Common myeloid progenitor, CD34-positive (primary cell): Measurements from ENCODE around the gene BICD2.

Source experiments
- CTCF ChIA-PET: fragments of 350-600 bp; sonication (Branson Sonifier 250); formaldehyde crosslinking; loops from one replicate; lab custom pipeline; 2021; ENCODE audit warnings: antibody characterized with exemption; lab: Charles Lee
- POLR2A ChIA-PET: fragments of 350-600 bp; sonication (Branson Sonifier 250); formaldehyde crosslinking; loops from one replicate; lab custom pipeline; 2021; ENCODE audit warnings: antibody characterized with exemption; lab: Charles Lee
- DNase-seq, 3 donors: peaks; one replicate each; pipeline versions ENCODE4 v3.0.0 to v3.0.0-alpha.2; 2013
- H3K27ac ChIP-seq, 2 experiments: 1 replicate in 1 of 2; 2 replicates in 1 of 2; pipeline ENCODE4 v1.7.0; 2013; ENCODE audit warnings: inconsistent platforms in 2 of 2, low read length in 2 of 2, mild to moderate bottlenecking in 2 of 2, low read depth in 1 of 2, moderate library complexity in 1 of 2; ENCODE audit not compliant: severe bottlenecking in 2 of 2, insufficient read depth in 1 of 2, poor library complexity in 1 of 2
- H3K27me3 ChIP-seq, 5 experiments: replicated peaks in 2 of 5; 1 replicate in 3 of 5; 2 replicates in 2 of 5; pipeline versions ENCODE4 v1.6.1 to v1.7.0; 2013; ENCODE audit warnings: low read length in 4 of 5, mild to moderate bottlenecking in 2 of 5, moderate library complexity in 2 of 5, inconsistent platforms in 1 of 5; ENCODE audit not compliant: insufficient read depth in 5 of 5, control insufficient read depth in 4 of 5
- H3K36me3 ChIP-seq, 4 experiments: 1 replicate in 2 of 4; 2 replicates in 2 of 4; pipeline versions ENCODE4 v1.6.1 to v1.7.0; 2013; ENCODE audit warnings: low read length in 3 of 4, control low read depth in 1 of 4, mild to moderate bottlenecking in 1 of 4; ENCODE audit not compliant: control insufficient read depth in 4 of 4, insufficient read depth in 4 of 4
- H3K4me1 ChIP-seq, 4 experiments: 1 replicate in 3 of 4; 2 replicates in 1 of 4; pipeline versions ENCODE4 v1.6.1 to v1.7.1; 2013; ENCODE audit warnings: low read length in 3 of 4, mild to moderate bottlenecking in 3 of 4, control low read depth in 1 of 4, inconsistent platforms in 1 of 4, moderate library complexity in 1 of 4; ENCODE audit not compliant: control insufficient read depth in 4 of 4, insufficient read depth in 4 of 4; ENCODE audit errors: control extremely low read depth in 1 of 4
- H3K4me3 ChIP-seq, 7 experiments: 1 replicate in 4 of 7; 2 replicates in 3 of 7; pipeline versions ENCODE4 v1.5.1 to v1.7.0; 2013; ENCODE audit warnings: mild to moderate bottlenecking in 7 of 7, low read length in 6 of 7, moderate library complexity in 6 of 7, inconsistent platforms in 2 of 7, low read depth in 2 of 7, control low read depth in 1 of 7; ENCODE audit not compliant: insufficient read depth in 4 of 7, control insufficient read depth in 1 of 7; ENCODE audit errors: extremely low read depth in 1 of 7
- H3K9me3 ChIP-seq, 5 experiments: 1 replicate in 4 of 5; 2 replicates in 1 of 5; pipeline versions ENCODE4 v1.6.1 to v1.7.1; 2013; ENCODE audit warnings: low read length in 4 of 5, mild to moderate bottlenecking in 2 of 5, inconsistent platforms in 1 of 5, low read depth in 1 of 5, moderate library complexity in 1 of 5; ENCODE audit not compliant: control insufficient read depth in 4 of 5, insufficient read depth in 2 of 5; ENCODE audit errors: control extremely low read depth in 1 of 5
- WGBS: methylation state at CpG from one replicate; pipeline ENCODE4 v1.1.5; 2013; ENCODE audit not compliant: insufficient coverage; 5-methylcytosine and 5-hydroxymethylcytosine counted together

Gene BICD2

GRCh38 chr9:92739346-92739970 is 25.2 kb downstream of the BICD2 start:
- ChIA-PET CTCF (interaction anchor here (1.7 to 2.2 kb wide), 3 partner anchors 10 to 22 kb away, joined by 4 to 13 read pairs (median 5); no protein-coding TSS in a partner anchor), POLR2A (interaction anchor here (1.4 to 1.8 kb wide), 2 partner anchors 25 to 69 kb away, joined by 4 to 6 read pairs; partner anchors contain the start of genes BICD2 and IPPK)
- Histone ChIP-seq H3K4me3 (peak overlapping the region in 2 of 7 experiments; percentile 60 to 63), H3K27me3 (no peaks in the 10 kb centered on the region), H3K27ac (peak overlapping the region in 1 of 2 experiments; percentile 55), H3K36me3 (no peaks in the 10 kb centered on the region), H3K4me1 (peaks cover 7 to 64% (median 49%) of the 10 kb centered on the region in 4 experiments), H3K9me3 (no peaks in the 10 kb centered on the region)
- WGBS = 85% methylated on average over 8 of the region's 11 CpGs
- peak in 2 of 3 donors; percentile 48 to 54 for DNase-seq

GRCh38 chr9:92738661-92739081 is 26.0 kb downstream of the BICD2 start:
- Histone ChIP-seq H3K4me3 (no peak overlapping the region), H3K27ac (peak overlapping the region in 1 of 2 experiments; percentile 55), H3K36me3 (no peaks in the 10 kb centered on the region), H3K4me1 (peaks cover 7 to 65% (median 49%) of the 10 kb centered on the region in 4 experiments), H3K27me3 (no peaks in the 10 kb centered on the region), H3K9me3 (no peaks in the 10 kb centered on the region)
- WGBS = 95% methylated on average over 4 of the region's 5 CpGs
- CTCF ChIA-PET = interaction anchor here (1.8 to 14.9 kb wide), 2 partner anchors 9 to 23 kb away, joined by 5 to 136 read pairs; no protein-coding TSS in a partner anchor
- no peak for DNase-seq
- POLR2A ChIA-PET = no interaction called here

GRCh38 chr9:92737611-92738299 is 26.9 kb downstream of the BICD2 start:
- Histone ChIP-seq H3K9me3 (no peaks in the 10 kb centered on the region), H3K27me3 (no peaks in the 10 kb centered on the region), H3K27ac (no peak overlapping the region), H3K36me3 (peaks cover 0 to 3% (median 0%) of the 10 kb centered on the region in 4 experiments), H3K4me1 (peaks cover 7 to 62% (median 47%) of the 10 kb centered on the region in 4 experiments), H3K4me3 (no peak overlapping the region)
- DNase-seq = no peak
- ChIA-PET CTCF (interaction anchor here (1.1 to 14.9 kb wide), 7 partner anchors 8 to 54 kb away, joined by 3 to 136 read pairs (median 6); no protein-coding TSS in a partner anchor), POLR2A (no interaction called here)
- 93% methylated on average over 13 of the region's 13 CpGs for WGBS

GRCh38 chr9:92737216-92737606 is 27.4 kb downstream of the BICD2 start:
- 77% methylated on average over 4 of the region's 6 CpGs for WGBS
- DNase-seq = no peak
- Histone ChIP-seq H3K4me3 (no peak overlapping the region), H3K36me3 (peaks cover 0 to 3% (median 0%) of the 10 kb centered on the region in 4 experiments), H3K9me3 (no peaks in the 10 kb centered on the region), H3K27me3 (no peaks in the 10 kb centered on the region), H3K4me1 (peaks cover 7 to 59% (median 46%) of the 10 kb centered on the region in 4 experiments), H3K27ac (no peak overlapping the region)
- POLR2A ChIA-PET = no interaction called here
- CTCF ChIA-PET = interaction anchor here (1.1 to 14.9 kb wide), 6 partner anchors 10 to 54 kb away, joined by 3 to 136 read pairs (median 6); no protein-coding TSS in a partner anchor

- H3K27ac ChIP-seq = no peak overlapping the region
- H3K4me1 ChIP-seq = peaks cover 7 to 57% (median 44%) of the 10 kb centered on the region in 4 experiments
- DNase-seq = no peak
- H3K36me3 ChIP-seq = peaks cover 0 to 3% (median 0%) of the 10 kb centered on the region in 4 experiments
- WGBS = 97% methylated on average over 4 of the region's 9 CpGs
- no peaks in the 10 kb centered on the region for H3K27me3 ChIP-seq
- CTCF ChIA-PET = interaction anchor here (1.5 to 14.9 kb wide), 5 partner anchors 9 to 55 kb away, joined by 3 to 136 read pairs (median 7); no protein-coding TSS in a partner anchor
- no peaks in the 10 kb centered on the region for H3K9me3 ChIP-seq
- no peak overlapping the region for H3K4me3 ChIP-seq
- POLR2A ChIA-PET = no interaction called here
Observed at GRCh38 chr9:92736563-92737215, 27.9 kb downstream of the BICD2 start.

- H3K27me3 ChIP-seq = no peaks in the 10 kb centered on the region
- CTCF ChIA-PET = interaction anchor here (0.6 to 14.9 kb wide), 7 partner anchors 8 to 55 kb away, joined by 3 to 136 read pairs (median 6); no protein-coding TSS in a partner anchor
- DNase-seq = no peak
- H3K36me3 ChIP-seq = peaks cover 0 to 6% (median under 1%) of the 10 kb centered on the region in 4 experiments
- H3K4me1 ChIP-seq = peaks cover 2 to 49% (median 39%) of the 10 kb centered on the region in 4 experiments
- H3K27ac ChIP-seq = no peak overlapping the region
- POLR2A ChIA-PET = no interaction called here
- H3K9me3 ChIP-seq = no peaks in the 10 kb centered on the region
- no peak overlapping the region for H3K4me3 ChIP-seq
- 97% methylated on average over 5 of the region's 9 CpGs for WGBS
Observed at GRCh38 chr9:92735636-92736562, 28.7 kb downstream of the BICD2 start.
